ENCODE results near the gene SCGB1C1. TPM values are rescaled to one million over a fixed set of nuclear protein-coding genes. Genes with fewer than 3 reads are reported as not detected.

The SCGB1C1 gene
- total RNA-seq, 1 donor from 2014 or later, result not detected

DNA sequence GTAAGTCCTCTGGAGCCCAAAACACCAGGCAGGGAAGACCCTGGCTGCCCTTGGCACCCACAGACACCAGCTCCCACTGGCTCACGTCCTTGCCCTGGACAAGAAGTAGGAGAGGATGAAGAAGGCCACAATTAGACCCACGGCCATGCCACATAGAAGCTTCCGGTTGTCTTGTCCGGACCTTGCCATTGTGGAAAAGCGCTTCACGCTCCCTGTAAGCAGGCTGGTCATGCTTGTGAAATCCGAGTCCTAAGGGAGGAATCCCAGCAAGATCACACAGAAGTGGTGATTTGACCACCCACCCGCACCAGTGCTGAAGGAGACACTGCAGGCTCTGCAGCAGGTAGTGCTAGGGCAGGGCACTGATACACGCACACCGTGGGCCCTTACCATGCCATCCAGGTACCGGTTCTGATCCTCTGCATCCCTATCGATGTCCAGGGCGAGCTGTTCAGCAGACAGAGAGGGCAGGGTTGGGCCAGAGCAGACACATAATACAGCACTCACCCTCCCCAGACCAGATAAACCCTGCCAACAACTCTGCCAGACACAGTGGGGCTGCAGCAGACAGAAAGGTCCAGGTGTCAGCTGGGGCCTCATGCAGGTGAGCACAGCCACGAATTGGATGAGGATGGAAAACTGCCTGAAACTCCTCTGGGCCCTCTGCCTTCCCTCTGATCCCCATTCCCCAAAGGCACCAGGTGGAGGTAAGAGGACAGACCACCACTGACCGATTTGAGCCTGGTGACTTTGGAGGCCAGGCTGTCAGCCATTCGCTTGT lies 12.5 kb downstream of the SCGB1C1 start:
- H3K4me1 ChIP-seq, result peaks cover 11% of the 10 kb centered on the region
- peaks cover 20% of the 10 kb centered on the region for H4K20me1 ChIP-seq (ENCODE audit: low read depth)
- no peak for TF ChIP-seq EZH2phosphoT487 (IDR thresholded peaks at IDR 0.05)
- no peak for TF ChIP-seq EZH2 (IDR thresholded peaks at IDR 0.05)
- TF ChIP-seq, protein P1, sequence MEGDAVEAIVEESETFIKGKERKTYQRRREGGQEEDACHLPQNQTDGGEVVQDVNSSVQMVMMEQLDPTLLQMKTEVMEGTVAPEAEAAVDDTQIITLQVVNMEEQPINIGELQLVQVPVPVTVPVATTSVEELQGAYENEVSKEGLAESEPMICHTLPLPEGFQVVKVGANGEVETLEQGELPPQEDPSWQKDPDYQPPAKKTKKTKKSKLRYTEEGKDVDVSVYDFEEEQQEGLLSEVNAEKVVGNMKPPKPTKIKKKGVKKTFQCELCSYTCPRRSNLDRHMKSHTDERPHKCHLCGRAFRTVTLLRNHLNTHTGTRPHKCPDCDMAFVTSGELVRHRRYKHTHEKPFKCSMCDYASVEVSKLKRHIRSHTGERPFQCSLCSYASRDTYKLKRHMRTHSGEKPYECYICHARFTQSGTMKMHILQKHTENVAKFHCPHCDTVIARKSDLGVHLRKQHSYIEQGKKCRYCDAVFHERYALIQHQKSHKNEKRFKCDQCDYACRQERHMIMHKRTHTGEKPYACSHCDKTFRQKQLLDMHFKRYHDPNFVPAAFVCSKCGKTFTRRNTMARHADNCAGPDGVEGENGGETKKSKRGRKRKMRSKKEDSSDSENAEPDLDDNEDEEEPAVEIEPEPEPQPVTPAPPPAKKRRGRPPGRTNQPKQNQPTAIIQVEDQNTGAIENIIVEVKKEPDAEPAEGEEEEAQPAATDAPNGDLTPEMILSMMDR (IDR thresholded peaks at IDR 0.05), result no peak
- Mint-ChIP-seq H3K4me1 (peaks cover 16% of the 10 kb centered on the region), H3K4me3 (peak overlapping the region; percentile 99), H3K27me3 (ENCODE audit: insufficient read depth, low read depth) (peaks cover 4% of the 10 kb centered on the region), H3K36me3 (peaks cover 4% of the 10 kb centered on the region), H3K27ac (no peak overlapping the region), H3K9me3 (no peaks in the 10 kb centered on the region)
- H3K4me2 ChIP-seq, result no peak overlapping the region
- no peaks in the 10 kb centered on the region for H3K36me3 ChIP-seq
- no peak overlapping the region for H2AFZ ChIP-seq (replicated peaks)
- no peaks in the 10 kb centered on the region for H3K27me3 ChIP-seq
- no peaks in the 10 kb centered on the region for H3K9me3 ChIP-seq (ENCODE audit: low read depth)
- peaks cover 35% of the 10 kb centered on the region for H3K79me2 ChIP-seq (ENCODE audit: low read depth)
- H3K9ac ChIP-seq, result no peak overlapping the region
- no peak overlapping the region for H3K27ac ChIP-seq
- no peak overlapping the region for H3K4me3 ChIP-seq
- no peak for DNase-seq (ENCODE audit: low spot score)
- H3F3A ChIP-seq (ENCODE audit: low read depth), result peaks cover 12% of the 10 kb centered on the region

DNA sequence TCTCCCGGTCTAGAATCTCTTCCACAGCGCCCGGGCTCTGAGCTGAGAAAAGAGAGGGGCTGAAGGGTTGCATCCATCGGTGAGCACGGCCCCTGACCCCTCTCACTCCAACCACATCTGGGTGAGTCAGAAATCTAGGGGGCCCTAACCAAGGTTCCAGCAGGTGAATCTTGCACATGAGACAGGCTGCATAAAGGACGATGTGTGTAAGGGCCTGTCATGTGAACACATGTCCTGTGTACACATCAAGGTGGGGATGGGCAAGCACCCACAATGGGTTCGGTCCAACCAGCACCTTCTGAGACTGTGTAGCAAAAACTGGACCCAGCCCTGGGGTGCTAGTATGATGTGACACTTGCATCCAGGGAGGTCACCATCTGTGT lies 13.1 kb downstream of the SCGB1C1 start:
- H3K27me3 ChIP-seq, result no peaks in the 10 kb centered on the region
- no peaks in the 10 kb centered on the region for H3K9me3 ChIP-seq (ENCODE audit: low read depth)
- H3K4me1 ChIP-seq, result peaks cover 11% of the 10 kb centered on the region
- Mint-ChIP-seq H3K9me3 (no peaks in the 10 kb centered on the region), H3K27me3 (ENCODE audit: insufficient read depth, low read depth) (peaks cover 4% of the 10 kb centered on the region), H3K4me3 (peak overlapping the region; percentile 99), H3K4me1 (peaks cover 16% of the 10 kb centered on the region), H3K27ac (peak overlapping the region; percentile 21), H3K36me3 (peaks cover 4% of the 10 kb centered on the region)
- TF ChIP-seq EZH2 (IDR thresholded peaks at IDR 0.05), result no peak
- no peak for TF ChIP-seq EZH2phosphoT487 (IDR thresholded peaks at IDR 0.05)
- TF ChIP-seq, protein P1 (IDR thresholded peaks at IDR 0.05), result no peak
- no peak overlapping the region for H2AFZ ChIP-seq (replicated peaks)
- no peaks in the 10 kb centered on the region for H3K36me3 ChIP-seq
- H3K79me2 ChIP-seq (ENCODE audit: low read depth), result peaks cover 41% of the 10 kb centered on the region
- peaks cover 12% of the 10 kb centered on the region for H3F3A ChIP-seq (ENCODE audit: low read depth)
- no peak overlapping the region for H3K27ac ChIP-seq
- DNase-seq (ENCODE audit: low spot score), result no peak
- peak overlapping the region; percentile 96 for H3K4me2 ChIP-seq
- peaks cover 20% of the 10 kb centered on the region for H4K20me1 ChIP-seq (ENCODE audit: low read depth)
- peak overlapping the region; percentile 89 for H3K9ac ChIP-seq
- H3K4me3 ChIP-seq, result peak overlapping the region; percentile 98

DNA sequence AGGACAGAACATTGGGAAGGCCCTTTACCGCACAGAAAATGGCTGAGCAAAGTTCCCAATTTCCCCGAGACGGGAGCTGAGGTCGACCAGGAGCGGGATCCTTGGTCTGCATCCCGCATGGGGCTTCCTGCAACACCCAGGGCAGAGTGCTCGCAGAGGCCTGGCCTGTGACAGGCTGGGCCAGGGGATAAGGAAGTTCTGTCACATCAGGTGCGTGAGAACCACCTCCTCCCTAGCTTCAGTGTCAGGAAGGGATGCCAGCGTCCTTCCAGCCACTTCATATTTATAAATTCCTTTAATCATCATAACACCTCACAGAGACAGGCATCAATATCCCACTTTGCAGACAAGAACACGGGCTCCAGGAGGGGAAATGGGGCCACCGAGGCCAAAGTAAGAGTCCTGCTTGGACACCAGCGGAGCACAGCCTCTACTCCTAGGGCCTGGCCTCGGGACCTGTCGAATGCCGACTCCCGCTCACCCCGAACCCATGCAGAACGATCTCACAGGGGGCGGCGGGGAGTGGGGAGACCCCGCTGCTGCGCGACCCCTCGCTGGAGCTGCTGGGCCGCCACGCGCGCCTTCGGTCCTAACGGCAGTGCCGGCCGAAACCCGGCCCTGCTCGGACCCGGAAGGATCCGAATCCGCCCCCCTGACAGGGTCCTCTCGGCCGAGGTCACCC lies 13.8 kb downstream of the SCGB1C1 start:
- TF ChIP-seq EZH2phosphoT487 (IDR thresholded peaks at IDR 0.05), result no peak
- TF ChIP-seq, protein P1 (IDR thresholded peaks at IDR 0.05), result no peak
- Mint-ChIP-seq H3K4me1 (peaks cover 21% of the 10 kb centered on the region), H3K36me3 (peaks cover 8% of the 10 kb centered on the region), H3K27me3 (ENCODE audit: insufficient read depth, low read depth) (peaks cover 4% of the 10 kb centered on the region), H3K9me3 (no peaks in the 10 kb centered on the region), H3K27ac (peak overlapping the region; percentile 81), H3K4me3 (peak overlapping the region; percentile 99)
- Histone ChIP-seq H3K9ac (peak overlapping the region; percentile 89), H3K36me3 (no peaks in the 10 kb centered on the region), H3K9me3 (ENCODE audit: low read depth) (no peaks in the 10 kb centered on the region), H4K20me1 (ENCODE audit: low read depth) (peaks cover 20% of the 10 kb centered on the region), H3F3A (ENCODE audit: low read depth) (peaks cover 12% of the 10 kb centered on the region), H3K79me2 (ENCODE audit: low read depth) (peaks cover 41% of the 10 kb centered on the region), H3K27me3 (no peaks in the 10 kb centered on the region), H3K4me2 (peak overlapping the region; percentile 96), H3K4me3 (peak overlapping the region; percentile 98), H3K27ac (no peak overlapping the region), H2AFZ (replicated peaks) (peak overlapping the region; percentile 45), H3K4me1 (peaks cover 11% of the 10 kb centered on the region)
- DNase-seq (ENCODE audit: low spot score), result no peak

Measured in neural progenitor cell (in vitro differentiated cells).